ENCODE data around the gene FKBP6.
"Not testable (repeated sequence)": the region's sequence is repeated elsewhere in the genome, so short reads cannot be mapped to it uniquely, and the experiment has no call there.

FKBP6 gene, protein sequence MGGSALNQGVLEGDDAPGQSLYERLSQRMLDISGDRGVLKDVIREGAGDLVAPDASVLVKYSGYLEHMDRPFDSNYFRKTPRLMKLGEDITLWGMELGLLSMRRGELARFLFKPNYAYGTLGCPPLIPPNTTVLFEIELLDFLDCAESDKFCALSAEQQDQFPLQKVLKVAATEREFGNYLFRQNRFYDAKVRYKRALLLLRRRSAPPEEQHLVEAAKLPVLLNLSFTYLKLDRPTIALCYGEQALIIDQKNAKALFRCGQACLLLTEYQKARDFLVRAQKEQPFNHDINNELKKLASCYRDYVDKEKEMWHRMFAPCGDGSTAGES

DNA sequence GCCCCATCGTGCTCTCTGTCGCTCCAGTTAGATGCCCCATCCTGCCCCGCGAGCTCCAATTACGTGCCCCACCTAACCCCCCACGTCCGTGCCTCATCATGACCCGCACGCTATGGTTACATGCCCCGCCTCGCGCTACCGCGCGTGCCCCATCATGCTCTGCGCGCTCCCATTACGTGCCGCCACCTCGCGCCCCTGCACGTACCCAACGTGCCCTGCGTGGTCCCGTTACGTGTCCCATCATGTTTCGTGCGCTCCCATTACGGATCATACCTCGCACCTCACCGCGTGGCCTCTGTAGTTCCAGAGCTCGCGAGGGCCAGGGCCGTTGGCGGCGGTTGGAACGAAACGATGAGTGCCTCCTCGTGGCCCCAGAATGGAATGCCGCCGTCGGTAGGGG lies at the start of gene FKBP6, which contains the start of gene TRIM50:
TSS of gene FKBP6 (plus strand) at position 240 of the 400 bp plus-strand sequence. CDS start 268 bp downstream, outside the sequence.
TSS of gene TRIM50 (minus strand) at position 161 of the 400 bp plus-strand sequence. CDS start 3,295 bp downstream, outside the sequence.
- not testable (repeated sequence) for H2AFZ ChIP-seq (ENCODE audit: low read length); H3K4me2 ChIP-seq (ENCODE audit: low read depth, low read length); DNase-seq; H3K4me3 ChIP-seq (ENCODE audit: low read length); H3K9me3 ChIP-seq (replicated peaks; ENCODE audit: insufficient read depth, low read length); H3K27me3 ChIP-seq (replicated peaks; ENCODE audit: insufficient read depth, low read length); H3K36me3 ChIP-seq (replicated peaks; ENCODE audit: insufficient read depth, low read length); H3K79me2 ChIP-seq (ENCODE audit: low read length); H3K27ac ChIP-seq (ENCODE audit: low read length); H3K9me2 ChIP-seq (replicated peaks; ENCODE audit: insufficient read depth, low read length); H3K9ac ChIP-seq (ENCODE audit: low read length); H4K20me1 ChIP-seq (ENCODE audit: insufficient read depth, low read length); H3F3A ChIP-seq (ENCODE audit: insufficient read depth, low read length)
- H3K4me1 ChIP-seq (ENCODE audit: low read length), result peaks cover 16% of the 10 kb centered on the region

DNA sequence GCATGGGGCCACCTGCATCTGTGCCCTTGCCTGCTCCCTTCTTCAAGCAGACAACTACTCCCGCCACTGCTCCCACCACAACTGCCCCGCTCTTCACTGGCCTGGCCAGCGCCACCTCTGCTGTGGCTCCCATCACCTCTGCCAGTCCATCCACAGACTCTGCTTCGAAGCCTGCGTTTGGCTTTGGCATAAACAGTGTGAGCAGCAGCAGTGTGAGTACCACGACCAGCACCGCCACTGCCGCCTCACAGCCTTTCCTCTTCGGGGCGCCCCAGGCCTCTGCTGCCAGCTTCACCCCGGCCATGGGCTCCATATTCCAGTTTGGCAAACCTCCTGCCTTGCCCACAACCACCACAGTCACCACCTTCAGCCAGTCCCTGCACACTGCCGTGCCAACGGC lies 30.7 kb upstream of the FKBP6 start:
- not testable (repeated sequence) for H3K4me1 ChIP-seq (ENCODE audit: low read length); H3K9me3 ChIP-seq (replicated peaks; ENCODE audit: insufficient read depth, low read length); H3F3A ChIP-seq (ENCODE audit: insufficient read depth, low read length); H3K9ac ChIP-seq (ENCODE audit: low read length); H3K79me2 ChIP-seq (ENCODE audit: low read length); H3K27me3 ChIP-seq (replicated peaks; ENCODE audit: insufficient read depth, low read length); H3K36me3 ChIP-seq (replicated peaks; ENCODE audit: insufficient read depth, low read length); H3K4me2 ChIP-seq (ENCODE audit: low read depth, low read length); H3K4me3 ChIP-seq (ENCODE audit: low read length); H3K27ac ChIP-seq (ENCODE audit: low read length); DNase-seq; H4K20me1 ChIP-seq (ENCODE audit: insufficient read depth, low read length); H3K9me2 ChIP-seq (replicated peaks; ENCODE audit: insufficient read depth, low read length); H2AFZ ChIP-seq (ENCODE audit: low read length)

DNA sequence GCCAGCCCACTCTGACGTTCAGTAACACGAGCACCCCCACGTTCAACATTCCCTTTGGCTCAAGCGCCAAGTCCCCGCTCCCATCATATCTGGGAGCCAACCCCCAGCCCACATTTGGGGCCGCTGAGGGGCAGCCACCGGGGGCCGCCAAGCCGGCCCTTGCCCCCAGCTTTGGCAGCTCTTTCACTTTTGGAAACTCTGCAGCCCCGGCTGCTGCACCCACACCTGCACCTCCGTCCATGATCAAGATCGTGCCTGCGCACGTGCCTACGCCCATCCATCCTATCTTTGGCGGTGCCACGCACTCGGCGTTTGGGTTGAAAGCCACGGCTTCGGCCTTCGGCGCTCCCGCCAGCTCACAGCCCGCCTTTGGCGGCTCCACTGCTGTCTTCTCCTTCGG lies 30.3 kb upstream of the FKBP6 start:
- not testable (repeated sequence) for H3F3A ChIP-seq (ENCODE audit: insufficient read depth, low read length); H3K27ac ChIP-seq (ENCODE audit: low read length); H3K4me1 ChIP-seq (ENCODE audit: low read length); H3K9me3 ChIP-seq (replicated peaks; ENCODE audit: insufficient read depth, low read length); DNase-seq; H3K4me3 ChIP-seq (ENCODE audit: low read length); H3K9me2 ChIP-seq (replicated peaks; ENCODE audit: insufficient read depth, low read length); H4K20me1 ChIP-seq (ENCODE audit: insufficient read depth, low read length); H3K27me3 ChIP-seq (replicated peaks; ENCODE audit: insufficient read depth, low read length); H3K9ac ChIP-seq (ENCODE audit: low read length); H3K79me2 ChIP-seq (ENCODE audit: low read length); H3K4me2 ChIP-seq (ENCODE audit: low read depth, low read length); H3K36me3 ChIP-seq (replicated peaks; ENCODE audit: insufficient read depth, low read length); H2AFZ ChIP-seq (ENCODE audit: low read length)

DNA sequence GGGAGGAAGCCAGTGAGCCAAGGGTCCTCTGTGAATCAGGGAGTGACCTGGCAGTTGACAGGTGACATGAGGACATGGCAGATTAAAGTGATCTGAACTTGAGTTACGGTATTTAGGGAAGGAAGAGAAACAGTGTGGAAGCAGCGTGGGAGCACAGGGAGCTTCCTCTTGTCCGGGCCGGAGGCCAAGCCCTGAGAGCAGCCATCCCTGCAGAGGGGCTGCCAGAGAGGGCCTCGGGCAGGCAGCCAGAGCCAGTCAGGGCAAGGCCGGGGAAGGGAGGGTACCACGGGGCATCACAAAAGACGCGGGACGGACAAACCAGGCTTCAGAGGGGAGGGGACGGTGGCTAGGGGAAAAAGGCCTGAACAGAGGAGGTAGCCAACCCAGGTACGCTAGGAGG lies 28.1 kb upstream of the FKBP6 start:
- not testable (repeated sequence) for H3K4me3 ChIP-seq (ENCODE audit: low read length); H3K79me2 ChIP-seq (ENCODE audit: low read length); DNase-seq; H3K4me2 ChIP-seq (ENCODE audit: low read depth, low read length); H4K20me1 ChIP-seq (ENCODE audit: insufficient read depth, low read length); H3K36me3 ChIP-seq (replicated peaks; ENCODE audit: insufficient read depth, low read length); H2AFZ ChIP-seq (ENCODE audit: low read length); H3K27ac ChIP-seq (ENCODE audit: low read length); H3F3A ChIP-seq (ENCODE audit: insufficient read depth, low read length); H3K4me1 ChIP-seq (ENCODE audit: low read length); H3K27me3 ChIP-seq (replicated peaks; ENCODE audit: insufficient read depth, low read length); H3K9me3 ChIP-seq (replicated peaks; ENCODE audit: insufficient read depth, low read length); H3K9ac ChIP-seq (ENCODE audit: low read length); H3K9me2 ChIP-seq (replicated peaks; ENCODE audit: insufficient read depth, low read length)

DNA sequence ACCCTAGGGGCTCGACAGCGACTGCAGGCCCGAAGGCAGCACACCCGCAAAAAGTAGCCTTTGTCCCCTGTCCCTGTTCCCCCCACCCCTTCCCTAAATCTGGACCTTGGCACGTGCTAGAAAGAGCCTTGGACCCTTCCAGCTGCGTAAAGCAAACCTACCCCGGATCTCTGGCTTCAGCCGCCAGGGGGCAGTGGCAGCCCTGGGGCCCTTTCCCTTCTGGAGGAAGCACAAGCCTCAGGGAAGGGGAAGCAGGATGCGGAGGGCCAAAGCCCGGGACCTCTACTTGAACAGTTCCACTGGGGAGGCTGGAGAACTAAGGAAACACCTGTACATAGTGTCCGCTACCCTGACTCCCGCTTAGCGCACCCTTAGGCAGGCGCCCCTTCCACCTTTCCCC lies 26.9 kb upstream of the FKBP6 start:
- not testable (repeated sequence) for H3K4me2 ChIP-seq (ENCODE audit: low read depth, low read length); H3K79me2 ChIP-seq (ENCODE audit: low read length); DNase-seq

DNA sequence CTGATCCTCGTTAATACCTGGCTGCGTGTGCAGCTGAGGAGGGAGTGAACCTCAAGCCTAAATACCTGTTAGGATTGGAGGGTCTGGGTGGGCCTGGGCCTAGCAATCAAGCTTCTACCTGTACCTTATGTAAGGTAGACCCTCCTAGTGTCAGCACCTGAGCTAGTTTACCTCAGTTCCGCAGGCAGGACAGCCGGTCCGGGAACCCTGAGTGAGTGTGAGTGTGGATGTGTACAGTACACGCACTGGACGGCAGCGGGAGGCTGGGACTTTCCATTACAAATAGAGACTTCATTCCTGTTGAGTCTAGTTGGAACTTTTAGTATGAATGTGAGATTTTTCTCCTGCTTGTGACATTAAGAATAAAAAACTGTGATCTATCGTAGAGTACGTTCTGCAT lies 25.1 kb upstream of the FKBP6 start:
- H3K4me2 ChIP-seq (ENCODE audit: low read depth, low read length); H4K20me1 ChIP-seq (ENCODE audit: insufficient read depth, low read length); H3K4me3 ChIP-seq (ENCODE audit: low read length); H3K9me2 ChIP-seq (replicated peaks; ENCODE audit: insufficient read depth, low read length); H3K27me3 ChIP-seq (replicated peaks; ENCODE audit: insufficient read depth, low read length); H3K4me1 ChIP-seq (ENCODE audit: low read length); H3F3A ChIP-seq (ENCODE audit: insufficient read depth, low read length); H2AFZ ChIP-seq (ENCODE audit: low read length); H3K9ac ChIP-seq (ENCODE audit: low read length); DNase-seq; H3K27ac ChIP-seq (ENCODE audit: low read length); H3K9me3 ChIP-seq (replicated peaks; ENCODE audit: insufficient read depth, low read length); H3K36me3 ChIP-seq (replicated peaks; ENCODE audit: insufficient read depth, low read length): not testable (repeated sequence)
- peaks cover 21% of the 10 kb centered on the region for H3K79me2 ChIP-seq (ENCODE audit: low read length)

More for the DNA sequence above, 26.9 kb upstream of the FKBP6 start:
- H3K9me2 ChIP-seq (replicated peaks; ENCODE audit: insufficient read depth, low read length); H3K9me3 ChIP-seq (replicated peaks; ENCODE audit: insufficient read depth, low read length); H2AFZ ChIP-seq (ENCODE audit: low read length); H3K4me1 ChIP-seq (ENCODE audit: low read length); H3F3A ChIP-seq (ENCODE audit: insufficient read depth, low read length); H3K27me3 ChIP-seq (replicated peaks; ENCODE audit: insufficient read depth, low read length); H4K20me1 ChIP-seq (ENCODE audit: insufficient read depth, low read length); H3K27ac ChIP-seq (ENCODE audit: low read length); H3K36me3 ChIP-seq (replicated peaks; ENCODE audit: insufficient read depth, low read length); H3K4me3 ChIP-seq (ENCODE audit: low read length); H3K9ac ChIP-seq (ENCODE audit: low read length): not testable (repeated sequence)
